H1 (cell line): ENCODE results near the gene ALOX5. TPM values are rescaled to one million over a fixed set of nuclear protein-coding genes. Genes with fewer than 3 reads are reported as not detected.

ENCODE experiments used
- CTCF ChIA-PET: fragments of 300-600 bp; sonication (Branson Sonifier 250); formaldehyde crosslinking; loops from one replicate; lab custom pipeline; 2021; ENCODE audit not compliant: partially characterized antibody; lab: Charles Lee
- POLR2A ChIA-PET: fragments of 300-600 bp; sonication (Branson Sonifier 250); formaldehyde crosslinking; loops from one replicate; lab custom pipeline; 2021; ENCODE audit warnings: inconsistent platforms; ENCODE audit not compliant: partially characterized antibody; lab: Charles Lee
- DNase-seq, 2 experiments: peaks; one replicate each; pipeline versions ENCODE4 v3.0.0 to v3.0.0-alpha.2; 2010 to 2022; ENCODE audit warnings: low spot score in 2 of 2, low read depth in 1 of 2, mixed read lengths in 1 of 2
- FAIRE-seq: peaks from 2 replicates; lab custom pipeline; 2011; peaks lifted over from hg19 to GRCh38; lab: Jason Lieb, UNC
- H2AFZ ChIP-seq: 2 replicates; pipeline ENCODE4 v1.8.1; 2012; ENCODE audit warnings: low read length, inconsistent platforms
- H2AK5ac ChIP-seq: 2 replicates; pipeline ENCODE4 v1.6.1; 2013; ENCODE audit warnings: low read depth, low read length
- H2BK120ac ChIP-seq: replicated peaks from 2 replicates; pipeline ENCODE3; 2013; ENCODE audit warnings: low read depth, low read length, inconsistent platforms
- H2BK12ac ChIP-seq: 2 replicates; pipeline ENCODE4 v1.6.1; 2013; ENCODE audit warnings: low read depth, low read length
- H2BK15ac ChIP-seq: 2 replicates; pipeline ENCODE4 v1.6.1; 2013; ENCODE audit warnings: low read length
- H2BK20ac ChIP-seq: 2 replicates; pipeline ENCODE4 v1.6.1; 2013; ENCODE audit warnings: low read length
- H2BK5ac ChIP-seq: 2 replicates; pipeline ENCODE4 v1.6.1; 2013; ENCODE audit warnings: low read depth, low read length
- H3K14ac ChIP-seq: 2 replicates; pipeline ENCODE4 v1.6.1; 2013; ENCODE audit warnings: inconsistent platforms; ENCODE audit not compliant: insufficient read length
- H3K18ac ChIP-seq: 2 replicates; pipeline ENCODE4 v1.6.1; 2013; ENCODE audit warnings: low read length; ENCODE audit errors: extremely low read depth
- H3K23ac ChIP-seq: 2 replicates; pipeline ENCODE4 v1.6.1; 2013; ENCODE audit warnings: inconsistent platforms; ENCODE audit not compliant: insufficient read length
- H3K23me2 ChIP-seq: 2 replicates; pipeline ENCODE4 v1.6.1; 2013; ENCODE audit warnings: low read depth, low read length
- H3K27ac ChIP-seq: 2 replicates; pipeline ENCODE4 v1.6.1; 2011; ENCODE audit warnings: low read depth, low read length, inconsistent platforms
- H3K27me3 ChIP-seq, 4 experiments: replicated peaks in 1 of 4; 1 replicate in 1 of 4; 2 replicates in 3 of 4; pipeline versions ENCODE4 v1.6.1 to v1.8.1; 2011 to 2013; ENCODE audit warnings: low read length in 3 of 4, mild to moderate bottlenecking in 3 of 4, inconsistent platforms in 2 of 4, mixed read lengths in 2 of 4, moderate library complexity in 1 of 4; ENCODE audit not compliant: control insufficient read depth in 3 of 4, insufficient read depth in 3 of 4; ENCODE audit errors: extremely low read depth in 1 of 4
- H3K36me3 ChIP-seq, 4 experiments: 2 replicates each; pipeline versions ENCODE4 v1.6.1 to v1.8.1; 2011 to 2013; ENCODE audit warnings: mild to moderate bottlenecking in 4 of 4, low read length in 3 of 4, moderate library complexity in 2 of 4, control low read depth in 1 of 4, inconsistent platforms in 1 of 4; ENCODE audit not compliant: insufficient read depth in 4 of 4, control insufficient read depth in 2 of 4
- H3K4ac ChIP-seq: replicated peaks from 2 replicates; pipeline ENCODE3; 2013; ENCODE audit warnings: low read length, low read depth, mixed read lengths, inconsistent platforms; ENCODE audit not compliant: insufficient read length
- H3K4me1 ChIP-seq, 4 experiments: replicated peaks in 1 of 4; 1 replicate in 1 of 4; 2 replicates in 3 of 4; pipeline versions ENCODE4 v1.6.1 to v1.8.1; 2011 to 2013; ENCODE audit warnings: low read length in 3 of 4, inconsistent platforms in 2 of 4, mixed read lengths in 1 of 4; ENCODE audit not compliant: insufficient read depth in 4 of 4, control insufficient read depth in 3 of 4
- H3K4me2 ChIP-seq, 2 experiments: 2 replicates each; pipeline versions ENCODE4 v1.6.1 to v1.8.1; 2011 to 2013; ENCODE audit warnings: low read depth in 2 of 2, low read length in 2 of 2, control low read depth in 1 of 2, inconsistent platforms in 1 of 2, mild to moderate bottlenecking in 1 of 2; ENCODE audit not compliant: insufficient read depth in 1 of 2
- H3K4me3 ChIP-seq, 4 experiments: fragments of 200-600, 300-600 bp in 1 of 4; sonication (generic), shearing (Covaris generic), sonication (Bioruptor Twin) in 1 of 4; 2 replicates each; pipeline versions ENCODE4 v1.5.1 to v1.8.1; 2011 to 2016; ENCODE audit warnings: low read length in 4 of 4, low read depth in 3 of 4, control low read depth in 2 of 4, inconsistent platforms in 2 of 4, mild to moderate bottlenecking in 2 of 4, mixed read lengths in 1 of 4, moderate library complexity in 1 of 4; ENCODE audit not compliant: insufficient read depth in 2 of 4; ENCODE audit errors: extremely low read depth in 1 of 4
- H3K56ac ChIP-seq: replicated peaks from 2 replicates; pipeline ENCODE3; 2013; ENCODE audit warnings: low read depth, mild to moderate bottlenecking, mixed read lengths, low read length, inconsistent platforms; ENCODE audit not compliant: insufficient read length
- H3K79me1 ChIP-seq: 2 replicates; pipeline ENCODE4 v1.6.1; 2013; ENCODE audit warnings: low read depth, low read length, control low read depth
- H3K79me2 ChIP-seq, 2 experiments: 2 replicates each; pipeline versions ENCODE4 v1.6.1 to v1.8.1; 2012 to 2013; ENCODE audit warnings: low read length in 2 of 2, mild to moderate bottlenecking in 2 of 2, inconsistent platforms in 1 of 2; ENCODE audit not compliant: insufficient read depth in 2 of 2, control insufficient read depth in 1 of 2
- H3K9ac ChIP-seq, 4 experiments: replicated peaks in 1 of 4; 1 replicate in 1 of 4; 2 replicates in 3 of 4; pipeline versions ENCODE4 v1.6.1 to v1.8.1; 2011 to 2013; ENCODE audit warnings: low read depth in 3 of 4, low read length in 3 of 4, control low read depth in 2 of 4, mild to moderate bottlenecking in 2 of 4, moderate library complexity in 2 of 4, inconsistent platforms in 1 of 4; ENCODE audit errors: extremely low read depth in 1 of 4
- H3K9me3 ChIP-seq, 2 experiments: 2 replicates each; pipeline versions ENCODE4 v1.6.1 to v1.8.1; 2012 to 2013; ENCODE audit warnings: mild to moderate bottlenecking in 2 of 2, moderate library complexity in 2 of 2, control low read depth in 1 of 2, inconsistent platforms in 1 of 2, low read depth in 1 of 2, low read length in 1 of 2, mixed read lengths in 1 of 2; ENCODE audit not compliant: insufficient read depth in 2 of 2
- H4K20me1 ChIP-seq, 2 experiments: replicated peaks in 1 of 2; 2 replicates each; pipeline versions ENCODE3 to v1.8.1; 2011 to 2013; ENCODE audit warnings: inconsistent platforms in 2 of 2, low read length in 2 of 2, mild to moderate bottlenecking in 1 of 2; ENCODE audit not compliant: insufficient read depth in 2 of 2, control insufficient read depth in 1 of 2
- H4K5ac ChIP-seq: 2 replicates; pipeline ENCODE4 v1.6.1; 2013; ENCODE audit warnings: low read length, low read depth, mixed read lengths, inconsistent platforms; ENCODE audit not compliant: insufficient read length
- H4K8ac ChIP-seq: 2 replicates; pipeline ENCODE4 v1.8.0; 2013; ENCODE audit warnings: mild to moderate bottlenecking, moderate library complexity, low read length, inconsistent platforms; ENCODE audit not compliant: insufficient read depth; ENCODE audit errors: extremely low read depth
- H4K91ac ChIP-seq: replicated peaks from 2 replicates; pipeline ENCODE3; 2013; ENCODE audit warnings: low read length, mixed read lengths, inconsistent platforms; ENCODE audit not compliant: insufficient read length
- KDM1A ChIP-seq: fragments of 200-600, 300-600 bp; sonication (generic); IDR thresholded peaks from 2 replicates; pipeline ENCODE4 v1.7.1; 2016; ENCODE audit warnings: mild to moderate bottlenecking, low read length, borderline replicate concordance
- MAFK ChIP-seq: IDR thresholded peaks from 2 replicates; pipeline ENCODE4 v1.6.1; 2012; ENCODE audit warnings: low read depth, mild to moderate bottlenecking, improper control_type of control experiment, low read length
- NANOG ChIP-seq: IDR thresholded peaks from 2 replicates; pipeline ENCODE4 v1.6.1; 2011; ENCODE audit warnings: low read length, low read depth, mild to moderate bottlenecking, inconsistent platforms; ENCODE audit not compliant: insufficient read depth, poor library complexity, severe bottlenecking
- PHF8 ChIP-seq: fragments of 200-600 bp; sonication (generic); conservative IDR thresholded peaks from 2 replicates; pipeline ENCODE4 v1.7.1; 2012; ENCODE audit warnings: low read depth, mild to moderate bottlenecking, inconsistent platforms, low read length, moderate library complexity
- POU5F1 ChIP-seq: IDR thresholded peaks from 2 replicates; pipeline ENCODE4 v1.6.1; 2011; ENCODE audit warnings: low read depth, mild to moderate bottlenecking, low read length, moderate library complexity
- RFX5 ChIP-seq: IDR thresholded peaks from 2 replicates; pipeline ENCODE4 v1.6.1; 2011; ENCODE audit warnings: low read depth, low read length, improper control_type of control experiment, borderline replicate concordance
- RNF2 ChIP-seq: fragments of 200-900, 300-1000 bp; sonication (generic); IDR thresholded peaks from 2 replicates; pipeline ENCODE4 v1.7.1; 2016; ENCODE audit warnings: borderline replicate concordance, low read depth, mild to moderate bottlenecking, antibody characterized with exemption, low read length; ENCODE audit not compliant: poor library complexity, severe bottlenecking; ENCODE audit errors: missing control alignments
- SP4 ChIP-seq: IDR thresholded peaks from 2 replicates; pipeline ENCODE4 v1.6.1; 2012; ENCODE audit warnings: low read length, inconsistent platforms
- TEAD4 ChIP-seq: IDR thresholded peaks from 2 replicates; pipeline ENCODE4 v1.6.1; 2012; ENCODE audit warnings: low read depth, low read length, inconsistent platforms, mixed read lengths
- USF2 ChIP-seq: IDR thresholded peaks from 2 replicates; pipeline ENCODE4 v1.6.1; 2011; ENCODE audit warnings: low read length, improper control_type of control experiment
- WGBS, 2 experiments: shearing (Covaris generic) in 1 of 2; methylation state at CpG; one replicate each; pipeline versions ENCODE4 v1.1.6 to v1.1.7; 2013 to 2015; ENCODE audit warnings: low lambda C conversion rate in 2 of 2, mixed read lengths in 2 of 2, inconsistent platforms in 1 of 2, low coverage in 1 of 2, missing lambda C conversion rate in 1 of 2; ENCODE audit not compliant: insufficient replicate concordance in 2 of 2, insufficient coverage in 1 of 2, insufficient read length in 1 of 2; ENCODE audit errors: extremely low coverage in 1 of 2, missing lambda C conversion rate in 1 of 2; 5-methylcytosine and 5-hydroxymethylcytosine counted together
- polyA plus RNA-seq, 7 experiments: library from polyadenylated mRNA; depleted of rRNA in 3 of 7; stranded (reverse) in 5 of 7; unstranded in 2 of 7; fragments of >200 nt in 5 of 7; fragments of 200-250 nt in 2 of 7; gene quantifications; 1 replicate in 5 of 7; 2 replicates in 1 of 7; 4 replicates in 1 of 7; pipeline versions ENCODE4 v1.2.1 to v1.2.3, GENCODE V29; 2011 to 2013; ENCODE audit warnings: missing spikeins in 2 of 7, mixed read lengths in 2 of 7
- total RNA-seq: library from RNA; stranded (reverse); fragmentation: NEBNext Ultra II Directional; extraction: Animal tissue kit (Norgen Biotek cat#: 25700); gene quantifications from 2 replicates; pipeline ENCODE4 v1.2.1, GENCODE V29; 2021

ALOX5 gene
- total and polyA plus RNA-seq, 2 of the 8 experiments (the other 6 are each of a cell fraction or from before 2014, with no cell fraction given), result 1.6 to 3.8 TPM

GRCh38 chr10:45456822-45457221, 82.8 kb downstream of the ALOX5 start:
- no peaks in the 10 kb centered on the region for H3K9me3 ChIP-seq
- H4K91ac ChIP-seq, result no peak overlapping the region
- ChIA-PET POLR2A (no interaction called here), CTCF (no interaction called here)
- no peak overlapping the region for H2AFZ ChIP-seq
- FAIRE-seq (no peak), DNase-seq (no peak)
- no peak overlapping the region for H3K56ac ChIP-seq
- no peaks in the 10 kb centered on the region for H3K23me2 ChIP-seq
- H3K18ac ChIP-seq, result no peak overlapping the region
- no peak overlapping the region for H4K5ac ChIP-seq
- TF ChIP-seq RNF2 (no peak), KDM1A (no peak), PHF8 (no peak), RFX5 (no peak), POU5F1 (no peak), USF2 (no peak), TEAD4 (no peak), NANOG (no peak), SP4 (no peak), MAFK (no peak)
- no peak overlapping the region for H3K14ac ChIP-seq
- no peak overlapping the region for H3K4ac ChIP-seq
- no peak overlapping the region for H3K4me2 ChIP-seq
- H4K8ac ChIP-seq, result no peak overlapping the region
- no peak overlapping the region for H2BK12ac ChIP-seq
- no peak overlapping the region for H2BK20ac ChIP-seq
- no peaks in the 10 kb centered on the region for H3K79me2 ChIP-seq
- H2BK120ac ChIP-seq, result no peak overlapping the region
- no peaks in the 10 kb centered on the region for H3K79me1 ChIP-seq
- H3K4me3 ChIP-seq, result no peak overlapping the region
- H4K20me1 ChIP-seq, result no peaks in the 10 kb centered on the region
- H3K9ac ChIP-seq, result no peak overlapping the region
- H3K36me3 ChIP-seq, result no peaks in the 10 kb centered on the region; a peak in 2 of 8 replicates
- H3K23ac ChIP-seq, result no peak overlapping the region
- H3K27ac ChIP-seq, result no peak overlapping the region
- H3K27me3 ChIP-seq, result no peaks in the 10 kb centered on the region
- H3K4me1 ChIP-seq, result 0 out of 7 replicates have a peak, but pooled peaks cover 0 to 2% (median 0%) of the 10 kb centered on the region in 4 experiments
- H2BK5ac ChIP-seq, result no peak overlapping the region
- 89% methylated on average over 7 of the region's 7 CpGs; no CpG with 5 or more reads in 1 of the 2 experiments for WGBS, 2 experiments
- no peak overlapping the region for H2BK15ac ChIP-seq
- no peak overlapping the region for H2AK5ac ChIP-seq
